H1 (cell line): ENCODE results near the gene PDGFRA. TPM values are rescaled to one million over a fixed set of nuclear protein-coding genes. Genes with fewer than 3 reads are reported as not detected.

Experiments used
- ATF2 ChIP-seq: IDR thresholded peaks from 2 replicates; pipeline ENCODE4 v1.6.1; 2012; ENCODE audit warnings: low read length, inconsistent platforms
- CTBP2 ChIP-seq: IDR thresholded peaks from 2 replicates; pipeline ENCODE4 v1.7.0; 2011; ENCODE audit warnings: borderline replicate concordance, mild to moderate bottlenecking, moderate library complexity, mixed read lengths, low read length; ENCODE audit not compliant: insufficient read depth, insufficient read length
- FOSL1 ChIP-seq: IDR thresholded peaks from 2 replicates; pipeline ENCODE4 v1.6.1; 2011; ENCODE audit warnings: mild to moderate bottlenecking, low read depth, low read length, moderate library complexity; ENCODE audit not compliant: insufficient read depth
- HDAC6 ChIP-seq: IDR thresholded peaks from one replicate; pipeline ENCODE4 v1.7.1; 2012; ENCODE audit warnings: low read depth, mild to moderate bottlenecking, inconsistent platforms, low read length, moderate library complexity
- KDM1A ChIP-seq: fragments of 200-600, 300-600 bp; sonication (generic); IDR thresholded peaks from 2 replicates; pipeline ENCODE4 v1.7.1; 2016; ENCODE audit warnings: mild to moderate bottlenecking, low read length, borderline replicate concordance
- SAP30 ChIP-seq: fragments of 300-600 bp; sonication (generic); IDR thresholded peaks from 2 replicates; pipeline ENCODE4 v1.7.1; 2012; ENCODE audit warnings: low read length, moderate library complexity, mild to moderate bottlenecking, inconsistent platforms; ENCODE audit not compliant: insufficient read depth, insufficient replicate concordance
- TAF1 ChIP-seq: IDR thresholded peaks from 2 replicates; pipeline ENCODE4 v1.6.1; 2011; ENCODE audit warnings: mild to moderate bottlenecking, low read depth, low read length
- TBP ChIP-seq: IDR thresholded peaks from 2 replicates; pipeline ENCODE4 v1.6.1; 2011; ENCODE audit warnings: low read depth, low read length, improper control_type of control experiment
- TCF12 ChIP-seq: IDR thresholded peaks from 2 replicates; pipeline ENCODE4 v1.6.1; 2011; ENCODE audit warnings: low read depth, mild to moderate bottlenecking, low read length
- polyA plus RNA-seq, 7 experiments: library from polyadenylated mRNA; depleted of rRNA in 3 of 7; stranded (reverse) in 5 of 7; unstranded in 2 of 7; fragments of >200 nt in 5 of 7; fragments of 200-250 nt in 2 of 7; gene quantifications; 1 replicate in 5 of 7; 2 replicates in 1 of 7; 4 replicates in 1 of 7; pipeline versions ENCODE4 v1.2.1 to v1.2.3, GENCODE V29; 2011 to 2013; ENCODE audit warnings: missing spikeins in 2 of 7, mixed read lengths in 2 of 7
- total RNA-seq: library from RNA; stranded (reverse); fragmentation: NEBNext Ultra II Directional; extraction: Animal tissue kit (Norgen Biotek cat#: 25700); gene quantifications from 2 replicates; pipeline ENCODE4 v1.2.1, GENCODE V29; 2021
- TF ChIP-seq, protein P1 (sequence below): fragments of 300-600 bp; sonication (generic); IDR thresholded peaks from 2 replicates; pipeline ENCODE4 v1.7.1; 2012; ENCODE audit warnings: low read length, moderate library complexity, mild to moderate bottlenecking, inconsistent platforms; ENCODE audit not compliant: insufficient replicate concordance

PDGFRA gene
- total and polyA plus RNA-seq, 2 of the 8 experiments (the other 6 are each of a cell fraction or from before 2014, with no cell fraction given), result 1.4 to 3.4 TPM

- TF ChIP-seq, protein P1, sequence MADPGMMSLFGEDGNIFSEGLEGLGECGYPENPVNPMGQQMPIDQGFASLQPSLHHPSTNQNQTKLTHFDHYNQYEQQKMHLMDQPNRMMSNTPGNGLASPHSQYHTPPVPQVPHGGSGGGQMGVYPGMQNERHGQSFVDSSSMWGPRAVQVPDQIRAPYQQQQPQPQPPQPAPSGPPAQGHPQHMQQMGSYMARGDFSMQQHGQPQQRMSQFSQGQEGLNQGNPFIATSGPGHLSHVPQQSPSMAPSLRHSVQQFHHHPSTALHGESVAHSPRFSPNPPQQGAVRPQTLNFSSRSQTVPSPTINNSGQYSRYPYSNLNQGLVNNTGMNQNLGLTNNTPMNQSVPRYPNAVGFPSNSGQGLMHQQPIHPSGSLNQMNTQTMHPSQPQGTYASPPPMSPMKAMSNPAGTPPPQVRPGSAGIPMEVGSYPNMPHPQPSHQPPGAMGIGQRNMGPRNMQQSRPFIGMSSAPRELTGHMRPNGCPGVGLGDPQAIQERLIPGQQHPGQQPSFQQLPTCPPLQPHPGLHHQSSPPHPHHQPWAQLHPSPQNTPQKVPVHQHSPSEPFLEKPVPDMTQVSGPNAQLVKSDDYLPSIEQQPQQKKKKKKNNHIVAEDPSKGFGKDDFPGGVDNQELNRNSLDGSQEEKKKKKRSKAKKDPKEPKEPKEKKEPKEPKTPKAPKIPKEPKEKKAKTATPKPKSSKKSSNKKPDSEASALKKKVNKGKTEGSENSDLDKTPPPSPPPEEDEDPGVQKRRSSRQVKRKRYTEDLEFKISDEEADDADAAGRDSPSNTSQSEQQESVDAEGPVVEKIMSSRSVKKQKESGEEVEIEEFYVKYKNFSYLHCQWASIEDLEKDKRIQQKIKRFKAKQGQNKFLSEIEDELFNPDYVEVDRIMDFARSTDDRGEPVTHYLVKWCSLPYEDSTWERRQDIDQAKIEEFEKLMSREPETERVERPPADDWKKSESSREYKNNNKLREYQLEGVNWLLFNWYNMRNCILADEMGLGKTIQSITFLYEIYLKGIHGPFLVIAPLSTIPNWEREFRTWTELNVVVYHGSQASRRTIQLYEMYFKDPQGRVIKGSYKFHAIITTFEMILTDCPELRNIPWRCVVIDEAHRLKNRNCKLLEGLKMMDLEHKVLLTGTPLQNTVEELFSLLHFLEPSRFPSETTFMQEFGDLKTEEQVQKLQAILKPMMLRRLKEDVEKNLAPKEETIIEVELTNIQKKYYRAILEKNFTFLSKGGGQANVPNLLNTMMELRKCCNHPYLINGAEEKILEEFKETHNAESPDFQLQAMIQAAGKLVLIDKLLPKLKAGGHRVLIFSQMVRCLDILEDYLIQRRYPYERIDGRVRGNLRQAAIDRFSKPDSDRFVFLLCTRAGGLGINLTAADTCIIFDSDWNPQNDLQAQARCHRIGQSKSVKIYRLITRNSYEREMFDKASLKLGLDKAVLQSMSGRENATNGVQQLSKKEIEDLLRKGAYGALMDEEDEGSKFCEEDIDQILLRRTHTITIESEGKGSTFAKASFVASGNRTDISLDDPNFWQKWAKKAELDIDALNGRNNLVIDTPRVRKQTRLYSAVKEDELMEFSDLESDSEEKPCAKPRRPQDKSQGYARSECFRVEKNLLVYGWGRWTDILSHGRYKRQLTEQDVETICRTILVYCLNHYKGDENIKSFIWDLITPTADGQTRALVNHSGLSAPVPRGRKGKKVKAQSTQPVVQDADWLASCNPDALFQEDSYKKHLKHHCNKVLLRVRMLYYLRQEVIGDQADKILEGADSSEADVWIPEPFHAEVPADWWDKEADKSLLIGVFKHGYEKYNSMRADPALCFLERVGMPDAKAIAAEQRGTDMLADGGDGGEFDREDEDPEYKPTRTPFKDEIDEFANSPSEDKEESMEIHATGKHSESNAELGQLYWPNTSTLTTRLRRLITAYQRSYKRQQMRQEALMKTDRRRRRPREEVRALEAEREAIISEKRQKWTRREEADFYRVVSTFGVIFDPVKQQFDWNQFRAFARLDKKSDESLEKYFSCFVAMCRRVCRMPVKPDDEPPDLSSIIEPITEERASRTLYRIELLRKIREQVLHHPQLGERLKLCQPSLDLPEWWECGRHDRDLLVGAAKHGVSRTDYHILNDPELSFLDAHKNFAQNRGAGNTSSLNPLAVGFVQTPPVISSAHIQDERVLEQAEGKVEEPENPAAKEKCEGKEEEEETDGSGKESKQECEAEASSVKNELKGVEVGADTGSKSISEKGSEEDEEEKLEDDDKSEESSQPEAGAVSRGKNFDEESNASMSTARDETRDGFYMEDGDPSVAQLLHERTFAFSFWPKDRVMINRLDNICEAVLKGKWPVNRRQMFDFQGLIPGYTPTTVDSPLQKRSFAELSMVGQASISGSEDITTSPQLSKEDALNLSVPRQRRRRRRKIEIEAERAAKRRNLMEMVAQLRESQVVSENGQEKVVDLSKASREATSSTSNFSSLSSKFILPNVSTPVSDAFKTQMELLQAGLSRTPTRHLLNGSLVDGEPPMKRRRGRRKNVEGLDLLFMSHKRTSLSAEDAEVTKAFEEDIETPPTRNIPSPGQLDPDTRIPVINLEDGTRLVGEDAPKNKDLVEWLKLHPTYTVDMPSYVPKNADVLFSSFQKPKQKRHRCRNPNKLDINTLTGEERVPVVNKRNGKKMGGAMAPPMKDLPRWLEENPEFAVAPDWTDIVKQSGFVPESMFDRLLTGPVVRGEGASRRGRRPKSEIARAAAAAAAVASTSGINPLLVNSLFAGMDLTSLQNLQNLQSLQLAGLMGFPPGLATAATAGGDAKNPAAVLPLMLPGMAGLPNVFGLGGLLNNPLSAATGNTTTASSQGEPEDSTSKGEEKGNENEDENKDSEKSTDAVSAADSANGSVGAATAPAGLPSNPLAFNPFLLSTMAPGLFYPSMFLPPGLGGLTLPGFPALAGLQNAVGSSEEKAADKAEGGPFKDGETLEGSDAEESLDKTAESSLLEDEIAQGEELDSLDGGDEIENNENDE, result no peak
- TF ChIP-seq HDAC6 (no peak), FOSL1 (no peak), TBP (no peak), ATF2 (no peak), CTBP2 (no peak), TCF12 (no peak), SAP30 (no peak), TAF1 (no peak), KDM1A (no peak)
These were observed 29.2 kb upstream of the PDGFRA start (continued) for GRCh38 chr4:54199919-54200318.
